ENCODE data around the gene KLHL2. TPM values are rescaled to one million over a fixed set of nuclear protein-coding genes. Genes with fewer than 3 reads are reported as not detected.

KLHL2 gene
- total RNA-seq, 6 donors from 2014 or later = 25.1 to 57.6 (median 41.5) TPM

DNA sequence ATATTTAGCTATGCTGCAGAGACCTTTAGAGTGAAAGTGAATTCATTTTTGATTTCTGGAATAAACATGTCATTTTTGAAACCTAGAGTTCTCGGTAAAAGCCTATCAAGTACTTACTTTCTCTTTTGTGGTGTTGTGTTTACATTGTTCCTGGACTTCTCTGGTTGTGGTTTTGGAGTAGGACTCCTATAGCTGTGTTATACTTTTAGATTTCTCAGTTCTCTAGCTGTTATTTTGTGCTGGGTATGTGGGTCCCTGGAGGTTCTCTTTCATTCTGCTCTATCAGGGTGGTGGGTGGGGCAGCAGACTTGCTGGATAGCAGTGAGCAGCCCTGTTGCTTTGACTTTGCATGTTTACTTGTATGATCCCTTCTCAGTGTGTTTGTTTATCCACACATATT lies 94.5 kb downstream of the KLHL2 start:
- Histone ChIP-seq H3K27ac (peak overlapping the region in 3 of 4 donors; percentile 5 to 64 (median 28)), H3K4me1 (peaks cover 3 to 7% (median 5%) of the 10 kb centered on the region in 4 donors), H3K27me3 (no peaks in the 10 kb centered on the region), H3K36me3 (peaks cover 0 to 25% (median 11%) of the 10 kb centered on the region in 4 donors), H3K9me3 (no peaks in the 10 kb centered on the region), H3K4me3 (peak overlapping the region in 3 of 4 donors; percentile 4 to 38 (median 27))
- DNase-seq = peak in 1 of 2 donors; percentile 32
- TF ChIP-seq POLR2A (IDR thresholded peaks at IDR 0.05) (no peak), EP300 (IDR thresholded peaks at IDR 0.05) (no peak), POLR2AphosphoS5 (IDR thresholded peaks at IDR 0.05) (no peak)
- TF ChIP-seq, protein P1, sequence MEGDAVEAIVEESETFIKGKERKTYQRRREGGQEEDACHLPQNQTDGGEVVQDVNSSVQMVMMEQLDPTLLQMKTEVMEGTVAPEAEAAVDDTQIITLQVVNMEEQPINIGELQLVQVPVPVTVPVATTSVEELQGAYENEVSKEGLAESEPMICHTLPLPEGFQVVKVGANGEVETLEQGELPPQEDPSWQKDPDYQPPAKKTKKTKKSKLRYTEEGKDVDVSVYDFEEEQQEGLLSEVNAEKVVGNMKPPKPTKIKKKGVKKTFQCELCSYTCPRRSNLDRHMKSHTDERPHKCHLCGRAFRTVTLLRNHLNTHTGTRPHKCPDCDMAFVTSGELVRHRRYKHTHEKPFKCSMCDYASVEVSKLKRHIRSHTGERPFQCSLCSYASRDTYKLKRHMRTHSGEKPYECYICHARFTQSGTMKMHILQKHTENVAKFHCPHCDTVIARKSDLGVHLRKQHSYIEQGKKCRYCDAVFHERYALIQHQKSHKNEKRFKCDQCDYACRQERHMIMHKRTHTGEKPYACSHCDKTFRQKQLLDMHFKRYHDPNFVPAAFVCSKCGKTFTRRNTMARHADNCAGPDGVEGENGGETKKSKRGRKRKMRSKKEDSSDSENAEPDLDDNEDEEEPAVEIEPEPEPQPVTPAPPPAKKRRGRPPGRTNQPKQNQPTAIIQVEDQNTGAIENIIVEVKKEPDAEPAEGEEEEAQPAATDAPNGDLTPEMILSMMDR (IDR thresholded peaks at IDR 0.05) = no peak
- ATAC-seq (ENCODE audit: low FRiP score in 2 of 2) = peak in 1 of 2 donors; percentile 43
- 0 to 8% methylated on average over 1 of the region's 1 CpG for WGBS, 2 donors

GRCh38 chr4:165302658-165303057 lies 95.3 kb downstream of the KLHL2 start:
- no peak overlapping the region for H3K4me3 ChIP-seq
- DNase-seq (no peak), ATAC-seq (ENCODE audit: low FRiP score in 2 of 2) (no peak)
- peaks cover 3 to 7% (median 5%) of the 10 kb centered on the region in 4 donors for H3K4me1 ChIP-seq
- H3K36me3 ChIP-seq = peaks cover 0 to 22% (median 9%) of the 10 kb centered on the region in 4 donors
- WGBS, 2 donors = 96 to 97% methylated on average over 1 of the region's 1 CpG
- TF ChIP-seq POLR2A (IDR thresholded peaks at IDR 0.05) = no peak
- TF ChIP-seq, protein P1 (IDR thresholded peaks at IDR 0.05) = no peak
- TF ChIP-seq POLR2AphosphoS5 (IDR thresholded peaks at IDR 0.05) = no peak
- no peaks in the 10 kb centered on the region for H3K9me3 ChIP-seq
- no peak overlapping the region for H3K27ac ChIP-seq
- no peaks in the 10 kb centered on the region for H3K27me3 ChIP-seq

- H3K9me3 ChIP-seq = no peaks in the 10 kb centered on the region
- ATAC-seq (ENCODE audit: low FRiP score in 2 of 2) (peak in 1 of 2 donors; percentile 29), DNase-seq (no peak)
- H3K4me1 ChIP-seq = no peaks in the 10 kb centered on the region
- H3K4me3 ChIP-seq = no peak overlapping the region
- peaks cover 0 to 24% (median 10%) of the 10 kb centered on the region in 4 donors for H3K36me3 ChIP-seq
- peak overlapping the region in 2 of 4 donors; percentile 28 to 51 for H3K27ac ChIP-seq
- whole genome bisulfite sequencing, 2 donors = 48 to 62% methylated on average over 1 of the region's 1 CpG
- TF ChIP-seq, protein P1 (IDR thresholded peaks at IDR 0.05) = no peak
- TF ChIP-seq EP300 (IDR thresholded peaks at IDR 0.05) (no peak), POLR2AphosphoS5 (IDR thresholded peaks at IDR 0.05) (no peak), POLR2A (IDR thresholded peaks at IDR 0.05) (no peak)
- no peaks in the 10 kb centered on the region for H3K27me3 ChIP-seq
Observed at GRCh38 chr4:165308166-165308565, 100.8 kb downstream of the KLHL2 start.

DNA sequence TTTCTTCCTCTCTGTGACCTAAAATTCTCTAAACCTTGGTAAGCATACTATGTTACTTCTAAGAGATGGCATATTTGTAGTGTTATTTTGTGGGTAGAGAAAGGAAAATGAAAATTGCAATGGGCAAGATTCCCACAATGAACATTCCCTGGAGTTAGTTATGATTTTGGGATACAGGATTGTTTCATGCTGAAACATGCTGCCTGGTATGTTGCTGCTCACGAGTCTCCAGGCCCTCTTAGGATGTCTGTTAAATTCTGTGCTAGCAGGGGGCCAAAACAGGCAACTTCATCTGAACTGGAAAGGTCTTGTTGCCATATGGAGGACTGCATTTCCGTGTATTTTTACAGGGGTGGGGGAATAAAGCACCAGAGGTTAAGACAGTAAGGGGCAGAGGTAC lies 101.2 kb downstream of the KLHL2 start:
- DNase-seq (no peak), ATAC-seq (ENCODE audit: low FRiP score in 2 of 2) (no peak)
- WGBS, 2 donors = 73 to 78% methylated on average over 2 of the region's 2 CpGs
- H3K4me1 ChIP-seq = no peaks in the 10 kb centered on the region
- TF ChIP-seq POLR2AphosphoS5 (IDR thresholded peaks at IDR 0.05) = no peak
- TF ChIP-seq EP300 (IDR thresholded peaks at IDR 0.05) = no peak
- TF ChIP-seq POLR2A (IDR thresholded peaks at IDR 0.05) = no peak
- TF ChIP-seq, protein P1 (IDR thresholded peaks at IDR 0.05) = no peak
- H3K36me3 ChIP-seq = peaks cover 0 to 26% (median 10%) of the 10 kb centered on the region in 4 donors
- no peaks in the 10 kb centered on the region for H3K27me3 ChIP-seq
- H3K4me3 ChIP-seq = no peak overlapping the region
- H3K27ac ChIP-seq = no peak overlapping the region
- H3K9me3 ChIP-seq = no peaks in the 10 kb centered on the region

DNA sequence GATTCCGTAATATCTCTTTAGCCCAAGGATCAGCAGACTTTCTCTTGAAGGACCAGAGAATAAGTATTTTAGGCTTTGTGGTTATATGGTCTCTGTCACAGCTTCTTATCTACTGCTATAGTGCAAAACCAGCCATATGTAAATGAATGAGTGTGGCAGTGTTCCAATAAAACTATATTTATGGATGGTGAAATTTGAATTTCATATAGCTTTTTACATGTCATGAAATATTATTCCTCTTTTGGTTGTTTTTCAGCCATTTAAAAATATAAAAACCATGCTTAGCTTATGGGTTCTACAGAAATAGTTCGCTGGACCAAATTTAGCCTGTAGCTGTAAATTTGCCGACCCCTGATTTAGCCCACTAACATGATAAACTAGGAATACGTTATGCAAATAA lies 102.1 kb downstream of the KLHL2 start:
- Histone ChIP-seq H3K9me3 (no peaks in the 10 kb centered on the region), H3K4me1 (no peaks in the 10 kb centered on the region), H3K36me3 (peaks cover 0 to 33% (median 10%) of the 10 kb centered on the region in 4 donors), H3K4me3 (no peak overlapping the region), H3K27me3 (no peaks in the 10 kb centered on the region), H3K27ac (no peak overlapping the region)
- 93 to 97% methylated on average over 4 of the region's 4 CpGs for WGBS, 2 donors
- no peak for DNase-seq
- ATAC-seq (ENCODE audit: low FRiP score in 2 of 2) = no peak
- TF ChIP-seq POLR2AphosphoS5 (IDR thresholded peaks at IDR 0.05) (no peak), POLR2A (IDR thresholded peaks at IDR 0.05) (no peak), EP300 (IDR thresholded peaks at IDR 0.05) (no peak)
- TF ChIP-seq, protein P1 (IDR thresholded peaks at IDR 0.05) = no peak
